Measurements from ENCODE around the gene NXPH2. TPM values are rescaled to one million over a fixed set of nuclear protein-coding genes. Genes with fewer than 3 reads are reported as not detected.

The NXPH2 gene
- total RNA-seq, 1 donor from 2014 or later = not detected

- no peak for TF ChIP-seq CTCF (IDR thresholded peaks at IDR 0.05)
- Mint-ChIP-seq H3K27ac (ENCODE audit: unreplicated experiment) (no peak overlapping the region), H3K36me3 (ENCODE audit: unreplicated experiment) (no peaks in the 10 kb centered on the region), H3K27me3 (ENCODE audit: unreplicated experiment) (peaks cover 12% of the 10 kb centered on the region), H3K4me1 (ENCODE audit: unreplicated experiment) (no peaks in the 10 kb centered on the region), H3K4me3 (ENCODE audit: unreplicated experiment) (no peak overlapping the region), H3K9me3 (ENCODE audit: unreplicated experiment) (no peaks in the 10 kb centered on the region)
- DNase-seq (ENCODE audit: extremely low spot score, unreplicated experiment) = no peak
Measured at GRCh38 chr2:138722316-138722715, 57.9 kb downstream of the NXPH2 start.

DNA sequence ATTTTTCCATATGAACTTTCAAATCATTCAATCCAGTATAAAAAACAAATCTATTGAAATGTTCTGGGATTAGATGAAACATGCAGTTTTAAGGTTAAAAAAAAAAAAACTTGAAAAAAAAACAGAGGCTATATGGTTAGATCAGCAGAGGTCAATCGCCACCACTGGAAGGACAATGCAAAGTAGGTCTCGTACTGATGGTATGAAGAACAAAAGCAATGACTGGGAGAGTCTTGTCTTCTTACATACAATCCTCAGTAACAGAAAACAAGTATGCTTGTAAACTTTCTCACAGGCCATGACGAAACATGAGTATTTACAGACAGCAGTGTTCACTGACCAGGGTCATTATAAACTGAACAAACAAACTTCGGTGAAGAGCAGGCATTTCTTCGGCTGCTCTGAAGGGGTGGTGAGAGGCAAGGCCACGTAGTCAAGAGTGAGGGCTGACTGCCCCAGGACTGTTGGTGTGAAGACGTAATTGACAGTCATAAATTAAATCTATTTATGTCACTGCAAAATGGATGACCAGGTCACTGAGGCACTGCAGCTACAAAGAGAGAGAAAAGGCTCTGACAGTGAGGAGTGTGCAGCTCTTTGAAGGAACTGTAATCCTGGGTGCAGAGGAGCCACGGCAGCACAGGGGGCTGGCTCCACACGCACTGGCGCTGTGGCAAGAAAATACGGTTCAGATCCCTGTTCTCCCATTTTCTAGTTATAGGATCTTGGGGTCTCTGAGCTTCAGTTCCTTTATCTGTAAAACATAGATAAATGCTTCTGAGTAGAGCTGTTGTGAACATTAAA lies 60.0 kb downstream of the NXPH2 start:
- DNase-seq (ENCODE audit: extremely low spot score, unreplicated experiment) = no peak
- no peaks in the 10 kb centered on the region for H3K36me3 Mint-ChIP-seq (ENCODE audit: unreplicated experiment)
- no peaks in the 10 kb centered on the region for H3K9me3 Mint-ChIP-seq (ENCODE audit: unreplicated experiment)
- H3K27ac Mint-ChIP-seq (ENCODE audit: unreplicated experiment) = no peak overlapping the region
- no peaks in the 10 kb centered on the region for H3K4me1 Mint-ChIP-seq (ENCODE audit: unreplicated experiment)
- no peak overlapping the region for H3K4me3 Mint-ChIP-seq (ENCODE audit: unreplicated experiment)
- H3K27me3 Mint-ChIP-seq (ENCODE audit: unreplicated experiment) = peaks cover 13% of the 10 kb centered on the region
- no peak for TF ChIP-seq CTCF (IDR thresholded peaks at IDR 0.05)

DNA sequence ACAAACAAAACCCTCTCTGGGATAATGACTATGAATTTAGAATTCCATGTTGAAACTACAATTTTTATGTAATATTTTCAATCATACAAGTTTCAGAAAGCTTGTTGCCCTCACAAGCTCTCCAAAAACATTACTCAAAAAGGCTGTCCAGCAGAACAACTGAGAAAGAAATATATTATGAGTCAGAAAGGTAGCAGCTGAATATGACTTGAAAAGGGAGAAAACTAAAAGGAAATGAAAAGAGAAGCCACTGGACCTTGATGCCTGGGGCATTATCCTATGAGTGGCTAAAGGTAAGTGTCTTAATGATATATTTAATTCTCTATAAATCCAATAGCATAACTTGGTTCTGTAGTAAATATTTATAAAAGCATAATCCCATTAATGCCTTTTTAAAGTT lies 61.8 kb downstream of the NXPH2 start:
- Mint-ChIP-seq H3K27me3 (ENCODE audit: unreplicated experiment) (peaks cover 13% of the 10 kb centered on the region), H3K4me3 (ENCODE audit: unreplicated experiment) (no peak overlapping the region), H3K9me3 (ENCODE audit: unreplicated experiment) (no peaks in the 10 kb centered on the region), H3K36me3 (ENCODE audit: unreplicated experiment) (no peaks in the 10 kb centered on the region), H3K4me1 (ENCODE audit: unreplicated experiment) (no peaks in the 10 kb centered on the region), H3K27ac (ENCODE audit: unreplicated experiment) (no peak overlapping the region)
- TF ChIP-seq CTCF (IDR thresholded peaks at IDR 0.05) = no peak
- DNase-seq (ENCODE audit: extremely low spot score, unreplicated experiment) = no peak

DNA sequence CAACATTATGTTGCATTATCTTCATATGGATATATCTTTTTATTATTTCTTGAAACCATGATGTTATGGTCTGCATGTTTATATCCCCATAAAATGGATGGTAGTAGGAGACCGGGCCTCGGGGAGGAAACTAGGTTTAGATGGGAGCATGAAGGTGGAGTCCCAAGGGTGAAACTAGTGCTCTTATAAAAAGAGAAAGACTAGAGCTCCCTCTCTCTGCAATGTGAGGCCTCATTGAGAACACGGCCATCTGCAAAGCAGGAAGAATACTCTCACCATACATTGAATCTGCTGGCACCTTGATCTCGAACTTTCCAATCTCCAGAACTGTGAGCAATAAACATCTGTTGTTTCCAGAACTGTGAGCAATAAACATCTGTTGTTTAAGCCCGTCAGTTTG lies 64.0 kb downstream of the NXPH2 start:
- no peaks in the 10 kb centered on the region for H3K9me3 Mint-ChIP-seq (ENCODE audit: unreplicated experiment)
- H3K4me1 Mint-ChIP-seq (ENCODE audit: unreplicated experiment) = no peaks in the 10 kb centered on the region
- DNase-seq (ENCODE audit: extremely low spot score, unreplicated experiment) = no peak
- no peak for TF ChIP-seq CTCF (IDR thresholded peaks at IDR 0.05)
- H3K27ac Mint-ChIP-seq (ENCODE audit: unreplicated experiment) = no peak overlapping the region
- H3K36me3 Mint-ChIP-seq (ENCODE audit: unreplicated experiment) = no peaks in the 10 kb centered on the region
- H3K27me3 Mint-ChIP-seq (ENCODE audit: unreplicated experiment) = peaks cover 13% of the 10 kb centered on the region
- no peak overlapping the region for H3K4me3 Mint-ChIP-seq (ENCODE audit: unreplicated experiment)

DNA sequence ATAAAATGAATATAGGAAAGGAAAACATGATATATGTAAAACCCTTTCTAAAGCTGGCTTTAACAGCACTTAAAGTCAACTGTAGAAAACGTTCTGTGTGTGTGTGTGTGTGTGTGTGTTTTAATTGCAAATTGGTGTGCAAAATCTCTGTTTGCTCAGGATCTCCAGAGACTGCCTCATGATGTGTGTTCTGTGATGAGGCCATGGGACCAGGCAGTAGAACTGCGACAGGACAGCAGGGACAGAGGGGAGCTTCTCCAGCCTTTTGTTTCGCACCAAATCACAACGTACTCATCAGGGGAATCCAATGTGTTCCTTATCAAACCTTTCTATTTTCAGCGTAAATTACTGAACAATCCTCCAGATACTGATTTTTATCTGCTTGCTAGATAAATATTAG lies 66.7 kb downstream of the NXPH2 start:
- Mint-ChIP-seq H3K27me3 (ENCODE audit: unreplicated experiment) (peaks cover 9% of the 10 kb centered on the region), H3K4me3 (ENCODE audit: unreplicated experiment) (no peak overlapping the region), H3K36me3 (ENCODE audit: unreplicated experiment) (no peaks in the 10 kb centered on the region), H3K27ac (ENCODE audit: unreplicated experiment) (no peak overlapping the region), H3K9me3 (ENCODE audit: unreplicated experiment) (no peaks in the 10 kb centered on the region), H3K4me1 (ENCODE audit: unreplicated experiment) (peaks cover 3% of the 10 kb centered on the region)
- no peak for DNase-seq (ENCODE audit: extremely low spot score, unreplicated experiment)
- no peak for TF ChIP-seq CTCF (IDR thresholded peaks at IDR 0.05)
